CD4-positive, alpha-beta T cell treated with Interferon alpha-2 for 1 hour (primary cell): ENCODE results near the gene LCE2A.
"Not testable (repeated sequence)": the region's sequence is repeated elsewhere in the genome, so short reads cannot be mapped to it uniquely, and the experiment has no call there.

ENCODE experiments used
- DNase-seq, 2 donors: peaks; one replicate each; pipeline ENCODE4 v3.0.0-alpha.2; 2020 to 2022

The LCE2A gene, protein sequence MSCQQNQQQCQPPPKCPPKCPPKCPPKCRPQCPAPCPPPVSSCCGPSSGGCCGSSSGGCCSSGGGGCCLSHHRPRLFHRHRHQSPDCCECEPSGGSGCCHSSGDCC

DNA sequence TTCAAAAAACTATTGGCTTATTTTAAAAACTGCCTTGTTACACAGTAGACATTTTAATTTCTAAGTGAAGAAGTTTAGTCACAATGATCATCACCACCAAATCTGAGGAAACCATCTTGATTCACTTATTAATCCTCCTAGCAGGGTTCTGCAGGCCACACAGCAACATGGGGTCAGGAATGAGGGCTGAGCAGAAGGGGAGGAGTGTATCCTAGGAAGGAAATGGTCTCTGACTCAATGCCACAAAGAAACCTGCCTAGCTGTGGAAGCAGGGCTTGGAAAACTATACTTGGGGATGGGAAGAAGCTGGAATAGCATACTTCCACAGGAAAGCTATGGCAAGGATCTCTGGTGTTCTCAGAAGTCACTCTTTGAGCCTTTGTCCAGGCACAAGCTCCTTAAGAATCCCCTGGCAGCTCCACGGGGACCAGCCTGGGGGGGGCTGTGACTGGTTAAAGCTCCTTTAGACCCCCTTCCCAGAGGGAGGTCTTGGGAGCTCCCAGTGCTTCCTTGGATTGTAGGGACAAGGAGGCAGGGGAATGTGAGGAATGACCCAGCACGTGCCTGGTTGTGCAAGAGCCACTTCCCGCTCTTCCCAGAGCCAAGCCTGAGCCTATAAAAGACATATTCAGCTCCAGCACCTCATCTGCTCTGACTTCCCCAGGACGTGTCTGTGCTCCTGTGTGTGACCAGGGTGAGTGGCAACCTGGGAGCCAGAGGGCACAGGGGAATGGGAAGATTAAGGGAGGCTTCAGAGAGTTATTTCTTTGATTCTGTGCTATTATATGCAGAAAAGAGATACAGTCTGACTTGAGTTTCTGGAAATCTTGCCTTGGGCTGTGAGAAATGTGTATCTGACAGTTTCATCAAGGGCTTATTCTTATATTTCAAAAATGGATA lies at the start of gene LCE2A:
TSS of gene LCE2A (plus strand) at position 645 of the 900 bp plus-strand sequence. CDS start 557 bp downstream, outside the sequence.
- DNase-seq, result no peak

DNA sequence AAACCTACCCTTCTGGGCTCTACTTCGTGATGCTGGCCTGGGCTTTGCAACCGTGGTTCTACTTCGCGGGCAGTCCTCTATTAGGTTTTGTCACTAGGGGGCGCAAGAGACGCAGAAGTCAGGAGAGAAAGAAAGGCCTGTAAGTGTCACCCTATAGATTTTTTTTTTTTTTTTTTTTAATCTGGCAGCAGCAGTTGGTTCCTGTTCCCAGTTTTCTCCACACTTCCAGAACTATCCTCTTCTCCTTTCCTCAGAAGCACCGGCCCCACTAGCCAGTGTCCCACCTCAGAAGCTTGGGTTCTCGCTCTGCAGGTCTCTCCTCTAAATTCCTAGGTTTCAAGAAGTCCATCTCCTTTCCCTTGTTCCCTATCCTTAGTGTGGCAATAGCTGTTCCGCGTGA lies 44.0 kb upstream of the LCE2A start:
- DNase-seq, result peak; percentile 10 to 54

DNA sequence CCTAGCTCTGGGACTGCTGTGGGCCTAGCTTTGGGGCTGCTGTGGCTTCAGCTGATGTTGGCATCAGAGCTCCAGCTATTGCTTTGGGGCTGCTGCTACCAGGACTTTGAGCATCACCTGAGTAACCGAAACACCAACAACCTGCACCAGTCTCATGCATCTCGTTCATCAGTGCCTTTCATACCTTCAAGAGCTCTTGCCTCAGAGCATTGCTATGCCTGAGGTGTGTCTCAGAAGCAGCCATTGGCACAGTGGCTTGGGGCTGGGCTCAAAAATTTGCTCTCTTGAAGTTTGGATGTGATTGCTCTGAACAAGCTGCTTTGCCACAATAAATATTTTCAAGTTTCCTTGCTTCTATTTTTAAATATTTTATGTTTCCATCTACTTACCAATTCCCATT lies 41.7 kb upstream of the LCE2A start:
- no peak for DNase-seq

DNA sequence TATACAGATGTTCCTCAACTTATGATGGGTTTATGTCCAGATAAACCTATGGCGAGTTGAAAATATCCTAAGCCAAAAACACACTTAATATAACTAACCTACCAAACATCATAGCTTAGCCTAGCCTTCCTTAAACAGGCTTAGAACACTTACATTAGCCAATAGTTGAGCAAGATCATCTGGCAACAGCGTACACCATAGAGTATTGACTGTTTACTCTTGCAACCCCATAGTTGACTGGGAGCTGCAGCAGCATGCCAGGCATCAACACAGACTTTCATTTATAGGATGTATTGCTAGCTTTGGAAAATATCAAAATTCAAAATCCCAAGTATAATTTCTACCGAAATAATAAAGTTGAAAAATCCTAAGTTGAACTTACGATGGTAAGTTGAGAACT lies 40.5 kb upstream of the LCE2A start:
- DNase-seq, result no peak

DNA sequence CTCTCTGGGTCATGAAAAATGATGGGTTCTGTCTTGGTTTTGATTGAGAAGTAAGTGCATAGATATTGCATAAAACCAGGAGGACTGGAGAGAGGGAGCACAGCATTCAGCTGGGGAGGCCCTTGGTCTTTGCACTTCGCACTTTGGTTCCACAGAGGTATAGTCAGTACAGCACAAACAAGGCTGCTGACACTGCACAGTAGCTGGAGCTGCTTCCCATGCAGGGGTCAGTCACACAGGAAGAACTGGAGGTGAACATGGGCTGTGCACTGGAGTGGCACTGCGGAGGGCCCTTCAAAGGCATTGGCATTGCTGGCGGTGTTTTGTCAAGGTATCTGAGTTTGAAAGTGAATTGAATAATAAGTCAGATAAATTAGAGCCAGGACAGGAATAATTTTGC lies 39.5 kb upstream of the LCE2A start:
- DNase-seq, result no peak

DNA sequence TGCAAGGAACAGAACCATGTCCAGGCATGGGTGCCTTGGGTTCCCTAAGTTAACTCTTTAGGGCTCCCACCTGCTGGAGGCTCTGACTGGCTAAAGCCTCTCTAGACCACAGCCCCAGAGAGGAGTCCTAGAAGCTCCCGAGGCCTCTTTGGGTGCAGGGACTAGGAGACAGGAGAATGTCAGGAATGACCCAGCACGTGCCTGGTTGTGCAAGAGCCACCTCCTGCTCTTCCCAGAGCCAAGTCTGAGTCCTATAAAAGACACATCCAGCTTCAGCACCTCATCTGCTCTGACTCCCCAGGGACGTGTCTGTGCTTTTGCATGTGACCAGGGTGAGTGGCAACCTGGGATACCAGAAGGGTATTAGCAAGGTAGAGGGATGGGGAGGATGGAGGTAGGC lies 35.0 kb upstream of the LCE2A start, which contains the start of gene LCE2D:
TSS of gene LCE2D (plus strand) at position 283 of the 400 bp plus-strand sequence. CDS start 726 bp downstream, outside the sequence.
- DNase-seq, result no peak

DNA sequence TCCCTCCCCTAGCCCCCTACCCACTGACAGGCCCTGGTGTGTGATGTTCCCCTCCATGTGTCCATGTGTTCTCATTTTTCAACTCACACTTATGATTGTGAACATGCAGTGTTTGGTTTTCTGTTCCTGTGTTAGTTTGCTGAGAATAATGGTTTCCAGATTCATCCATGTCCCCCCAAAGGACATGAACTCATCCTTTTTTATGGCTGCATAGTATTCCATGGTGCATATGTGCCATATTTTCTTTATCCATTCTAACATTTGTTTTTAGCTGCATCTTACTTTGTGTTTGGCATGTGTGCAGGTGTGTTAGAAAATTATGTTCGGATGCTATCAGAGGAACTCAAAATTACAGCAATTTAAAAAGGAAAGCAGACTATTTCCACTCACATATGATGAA lies 32.0 kb upstream of the LCE2A start:
- DNase-seq, result not testable (repeated sequence)

DNA sequence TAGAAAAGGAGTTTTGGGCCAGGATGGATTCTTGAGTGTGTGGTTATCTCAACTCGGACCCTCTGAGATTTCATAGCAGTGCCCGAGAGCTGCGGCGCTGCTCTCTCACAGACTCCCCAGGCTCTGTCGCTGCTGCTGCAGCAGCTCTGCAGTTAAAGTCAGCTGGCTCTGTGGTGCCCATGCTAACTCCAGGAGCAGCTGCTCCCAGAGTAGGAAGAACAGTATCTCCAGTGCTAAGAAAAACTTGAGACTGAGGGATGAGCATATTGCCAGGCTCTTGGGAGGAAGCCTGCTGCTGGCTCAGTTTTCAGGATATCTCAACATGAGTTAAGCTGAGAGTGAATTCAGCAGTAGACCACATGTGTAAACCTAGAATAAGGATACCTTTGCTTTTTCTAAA lies 30.5 kb upstream of the LCE2A start:
- no peak for DNase-seq

DNA sequence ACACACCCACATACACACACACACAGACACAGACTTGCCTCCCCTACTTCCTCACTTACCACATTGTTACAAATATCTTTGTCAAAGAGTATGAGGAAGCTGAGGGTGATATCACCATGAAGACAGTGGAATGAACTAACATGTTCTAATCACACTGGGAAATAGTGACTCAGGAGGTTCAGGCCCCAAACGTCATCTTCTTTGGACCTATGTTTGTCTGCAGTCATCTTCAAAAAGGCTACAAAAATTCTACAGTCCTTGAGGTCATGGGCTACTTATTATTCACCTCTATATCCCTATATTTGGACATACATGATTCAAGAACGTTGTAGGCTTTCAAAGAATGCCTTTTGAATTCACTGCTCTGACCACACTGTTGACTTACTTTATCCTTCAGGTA lies 25.1 kb upstream of the LCE2A start:
- DNase-seq, result no peak

DNA sequence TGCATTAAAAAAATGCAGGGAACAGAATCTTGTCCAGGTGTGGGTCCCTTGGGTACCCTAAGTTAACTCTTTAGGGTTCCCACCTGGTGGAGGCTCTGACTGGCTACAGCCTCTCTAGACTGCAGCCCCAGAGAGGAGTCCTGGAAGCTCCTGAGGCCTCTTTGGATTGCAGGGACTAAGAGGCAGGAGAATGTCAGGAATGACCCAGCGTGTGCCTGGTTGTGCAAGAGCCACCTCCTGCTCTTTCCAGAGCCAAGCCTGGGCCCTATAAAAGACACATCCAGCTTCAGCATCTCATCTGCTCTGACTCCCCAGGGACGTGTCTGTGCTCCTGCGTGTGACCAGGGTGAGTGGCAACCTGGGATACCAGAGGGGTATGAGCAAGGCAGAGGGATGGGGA lies 23.2 kb upstream of the LCE2A start, which contains the start of gene LCE2C:
TSS of gene LCE2C (plus strand) at position 297 of the 400 bp plus-strand sequence. CDS start 737 bp downstream, outside the sequence.
- DNase-seq, result not testable (repeated sequence)

DNA sequence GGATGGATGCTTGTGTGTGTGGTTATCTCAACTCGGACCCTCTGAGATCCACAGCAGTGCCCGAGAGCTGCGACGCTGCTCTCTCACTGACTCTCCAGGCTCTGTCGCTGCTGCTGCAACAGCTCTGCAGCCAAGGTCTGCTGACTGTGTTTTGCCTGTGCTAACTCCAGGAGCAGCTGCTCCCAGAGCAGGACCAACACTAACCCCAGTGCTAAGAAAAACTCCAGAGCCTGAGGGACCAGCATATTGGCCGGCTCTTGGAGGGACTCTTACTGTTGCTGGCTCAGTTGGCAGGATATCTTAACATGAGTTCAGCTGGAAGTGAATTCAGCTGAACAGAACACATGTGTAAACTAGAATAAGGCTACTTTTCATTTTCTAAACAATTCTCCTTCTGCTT lies 18.7 kb upstream of the LCE2A start:
- DNase-seq, result no peak

DNA sequence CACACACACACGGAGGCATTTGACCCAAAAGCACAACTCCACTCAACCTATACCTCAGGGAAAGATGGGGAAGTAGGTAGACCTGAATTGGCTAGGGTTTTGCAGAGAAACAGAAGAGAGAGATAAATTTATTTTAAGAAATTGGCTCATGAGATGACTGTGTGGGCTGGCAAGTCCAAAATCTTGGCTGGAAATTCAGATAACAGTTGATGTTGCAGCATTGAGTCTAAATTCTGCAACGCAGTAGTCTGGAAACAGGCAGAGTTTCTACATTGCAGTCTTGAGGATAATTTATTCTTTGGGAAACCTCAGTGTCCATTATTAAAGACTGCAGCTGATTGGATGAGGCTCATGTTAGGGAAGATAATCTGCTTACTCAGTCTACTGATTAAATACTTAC lies 16.5 kb upstream of the LCE2A start:
- DNase-seq, result no peak

DNA sequence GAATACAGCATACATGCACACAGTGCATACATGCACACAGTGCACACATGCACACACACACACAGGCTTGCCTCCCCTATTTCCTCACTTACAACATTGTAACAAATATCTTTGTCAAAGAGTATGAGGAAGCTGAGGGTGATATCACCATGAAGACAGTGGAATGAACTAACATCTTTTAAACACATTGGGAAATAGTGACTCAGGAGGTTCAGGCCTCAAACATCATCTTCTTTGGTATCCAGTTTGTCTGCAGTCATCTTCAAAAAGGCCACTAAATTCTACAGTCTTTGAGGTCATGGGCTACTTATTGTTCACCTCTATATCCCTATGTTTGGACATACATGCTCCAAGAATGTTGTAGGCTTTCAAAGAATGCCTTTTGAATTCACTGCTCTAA lies 14.3 kb upstream of the LCE2A start:
- DNase-seq, result no peak

DNA sequence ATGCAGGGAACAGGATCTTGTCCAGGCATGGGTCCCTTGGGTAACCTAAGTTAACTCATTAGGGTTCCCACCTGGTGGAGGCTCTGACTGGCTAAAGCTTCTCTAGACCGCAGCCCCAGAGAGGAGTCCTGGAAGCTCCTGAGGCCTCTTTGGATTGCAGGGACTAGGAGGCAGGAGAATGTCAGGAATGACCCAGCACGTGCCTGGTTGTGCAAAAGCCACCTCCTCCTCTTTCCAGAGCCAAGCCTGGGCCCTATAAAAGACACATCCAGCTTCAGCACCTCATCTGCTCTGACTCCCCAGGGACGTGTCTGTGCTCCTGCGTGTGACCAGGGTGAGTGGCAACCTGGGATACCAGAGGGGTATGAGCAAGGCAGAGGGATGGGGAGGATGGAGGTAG lies 12.3 kb upstream of the LCE2A start, which contains the start of gene LCE2B:
TSS of gene LCE2B (plus strand) at position 301 of the 400 bp plus-strand sequence. CDS start 721 bp downstream, outside the sequence.
- not testable (repeated sequence) for DNase-seq

DNA sequence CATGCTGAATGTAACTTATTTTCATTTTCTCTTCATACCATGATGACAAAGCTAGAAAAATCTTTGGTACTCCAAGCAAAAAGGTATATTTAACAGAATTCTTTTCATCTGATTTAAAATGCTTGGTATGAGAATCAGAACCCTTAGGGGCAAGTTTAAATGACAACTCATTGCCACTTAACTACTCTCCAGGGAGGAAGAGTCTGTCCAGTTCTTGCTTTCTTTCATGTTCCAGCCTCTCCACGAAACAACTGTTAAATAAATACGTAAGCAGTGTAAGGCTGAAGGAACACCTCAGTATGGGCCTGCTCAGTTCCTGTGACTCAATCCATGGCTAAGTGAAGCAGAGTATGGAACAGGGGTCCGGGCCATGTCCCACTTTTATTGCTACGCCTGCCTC lies 1.6 kb downstream of the LCE2A start:
- no peak for DNase-seq

DNA sequence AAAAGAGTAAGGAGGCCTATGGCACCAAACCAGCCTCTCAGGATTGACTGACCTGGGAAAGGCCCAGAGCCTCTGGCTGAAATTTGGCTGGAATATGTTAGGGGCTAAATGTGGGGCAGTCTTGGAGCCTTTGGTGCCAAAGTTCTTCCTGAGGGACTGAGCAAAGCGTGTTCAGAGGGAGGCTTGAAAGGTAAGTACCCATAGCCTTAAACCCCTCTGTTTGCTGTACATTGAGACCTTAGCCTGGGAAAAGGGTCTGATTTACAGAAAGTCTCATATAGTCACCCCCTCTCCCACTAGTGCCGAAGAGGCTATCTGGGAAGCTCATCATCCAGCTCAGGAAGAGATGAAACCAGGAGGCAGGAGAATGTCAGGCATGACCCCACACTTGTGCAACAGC lies 9.7 kb downstream of the LCE2A start, which contains the start of gene LCE4A:
TSS of gene LCE4A (plus strand) at position 301 of the 400 bp plus-strand sequence. CDS start 916 bp downstream, outside the sequence.
- DNase-seq, result no peak

DNA sequence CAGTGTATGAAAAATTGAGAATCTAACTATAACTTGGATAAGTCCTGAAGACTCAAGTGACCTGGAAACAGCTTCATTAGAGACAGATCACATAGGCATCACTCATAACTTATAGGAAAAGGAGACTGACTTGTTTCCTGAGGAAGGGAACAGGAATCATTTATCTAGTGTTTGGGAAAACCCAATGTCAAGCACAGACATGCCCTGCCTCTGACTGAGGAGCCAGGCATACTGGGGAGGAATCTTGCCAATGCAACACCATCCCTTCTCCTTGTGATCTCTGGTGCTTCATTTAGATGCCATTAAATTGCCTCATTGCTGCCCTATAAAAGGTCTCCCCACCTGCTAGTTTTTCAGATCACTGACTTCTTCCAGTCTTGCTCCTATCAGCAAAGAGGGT lies 20.1 kb downstream of the LCE2A start:
- no peak for DNase-seq

DNA sequence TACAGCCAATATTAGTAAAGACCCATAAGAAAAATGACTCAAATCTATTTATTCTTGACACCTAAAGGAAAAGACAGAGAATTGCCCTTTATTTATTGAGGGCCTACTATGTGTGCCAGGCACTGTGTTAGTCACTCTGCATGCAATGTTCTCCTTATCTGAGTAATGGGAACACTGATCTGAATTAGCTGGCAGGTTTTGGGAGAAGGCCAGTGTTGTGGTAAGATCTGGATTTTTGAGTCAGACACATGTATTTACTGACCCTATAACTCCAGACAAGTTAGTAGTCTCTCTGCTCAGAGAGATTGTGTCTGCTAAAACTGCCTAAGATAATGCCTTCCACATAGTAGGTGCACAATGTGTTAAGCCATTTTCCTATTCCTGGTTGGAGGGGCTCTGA lies 27.1 kb downstream of the LCE2A start:
- DNase-seq, result no peak

DNA sequence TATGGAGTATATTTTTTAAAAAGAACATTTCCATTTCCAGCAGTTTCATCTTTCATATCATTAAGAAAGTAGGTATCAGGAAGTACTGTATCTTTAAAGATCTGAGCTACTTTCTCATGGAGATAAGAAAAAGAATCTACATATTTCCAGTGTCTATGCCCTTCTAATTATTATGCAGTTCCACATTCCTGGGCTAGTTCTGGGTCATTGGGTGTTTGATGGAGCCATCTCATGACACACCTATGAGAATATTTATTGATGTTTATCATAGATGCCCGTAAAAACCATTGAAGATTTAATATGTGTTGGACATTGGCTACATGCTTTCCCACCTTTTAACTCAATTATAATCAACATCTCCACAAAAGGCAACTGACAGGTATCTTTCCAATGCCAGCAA lies 30.8 kb downstream of the LCE2A start:
- no peak for DNase-seq

DNA sequence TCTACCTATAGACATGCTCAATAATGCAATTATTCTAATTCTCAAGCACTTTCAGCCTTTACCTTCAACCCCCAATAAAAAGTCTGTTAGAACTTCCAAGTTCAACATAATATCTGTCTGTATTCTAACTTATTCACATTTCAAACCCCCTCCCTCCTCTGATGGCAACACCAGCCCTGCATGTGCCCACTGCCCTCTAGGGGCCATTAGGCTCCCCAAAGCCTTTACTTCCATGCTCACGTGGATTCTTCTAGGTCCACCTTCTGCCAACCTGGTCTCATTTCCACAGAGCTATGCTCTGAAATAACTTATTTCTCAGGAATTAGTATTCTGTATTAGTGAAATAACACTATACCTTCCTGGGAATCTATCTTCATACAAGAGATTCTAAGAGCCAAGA lies 37.5 kb downstream of the LCE2A start:
- DNase-seq, result no peak

DNA sequence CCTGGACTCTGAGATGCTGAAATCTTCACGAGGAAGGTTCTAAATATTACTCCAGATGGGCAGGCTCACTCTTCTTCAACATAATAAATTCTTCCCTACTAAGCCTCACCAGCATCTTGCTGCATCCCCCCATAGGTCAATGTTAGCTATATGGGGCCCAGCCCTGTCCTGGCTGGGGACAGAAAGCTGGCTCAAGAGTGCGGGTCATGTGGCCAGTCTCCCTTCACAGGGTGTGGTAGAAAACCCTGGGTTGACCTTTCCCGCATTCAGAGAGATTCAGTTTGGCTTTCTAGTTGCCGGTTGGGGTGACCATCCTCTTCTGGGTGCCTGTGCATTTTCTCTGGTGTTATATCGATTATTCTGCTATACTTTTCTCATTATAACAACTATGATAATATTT lies 39.9 kb downstream of the LCE2A start:
- no peak for DNase-seq

DNA sequence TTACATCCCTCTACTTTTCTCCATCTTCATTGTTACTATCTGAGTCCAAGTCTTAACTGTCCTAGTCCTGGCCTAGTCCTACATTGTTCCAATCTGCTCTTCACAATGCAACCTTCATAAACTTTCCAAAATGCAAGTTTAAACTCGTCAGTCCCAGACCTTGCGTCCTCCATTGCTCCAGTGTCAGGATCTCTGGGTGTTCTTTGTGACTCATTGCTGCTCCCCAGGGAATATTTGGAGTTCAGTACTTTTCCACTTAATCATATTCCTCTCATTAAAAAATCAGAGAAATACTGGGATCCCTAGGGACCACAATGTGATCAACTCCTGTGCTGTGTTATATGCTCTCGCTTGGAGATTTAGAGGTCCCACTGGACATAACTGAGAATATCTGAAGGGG lies 41.7 kb downstream of the LCE2A start:
- DNase-seq, result no peak

DNA sequence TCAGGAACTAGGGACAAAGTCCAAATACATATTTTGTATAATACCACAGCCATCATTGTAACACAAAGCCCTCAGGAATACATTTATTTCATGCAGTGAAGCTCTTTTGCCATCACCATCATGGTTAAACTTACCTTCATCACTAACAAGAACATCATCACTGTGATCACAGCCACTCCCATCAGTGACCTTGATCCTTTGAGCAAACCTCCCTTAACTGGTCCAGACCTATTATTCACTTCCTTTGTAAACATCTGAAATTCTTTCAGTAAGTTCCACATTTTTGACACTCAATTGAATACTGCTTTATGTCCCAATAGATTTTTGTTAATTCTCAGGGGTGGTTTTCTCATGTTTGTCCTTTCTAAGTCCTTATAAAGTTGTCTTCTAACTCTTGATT lies 43.5 kb downstream of the LCE2A start:
- DNase-seq, result no peak
